SIG-M5 treated with dmso at 0.1 percent for 504 hours (cell line): ENCODE measurements around the gene SLC24A3.
A peak's percentile ranks its signal among the peaks of the same experiment; 100 is the strongest.

Experiments
- DNase-seq: peaks from one replicate; lab custom pipeline; 2025; ENCODE audit not compliant: unreplicated experiment; lab: John Stamatoyannopoulos, UW

SLC24A3 gene

DNA sequence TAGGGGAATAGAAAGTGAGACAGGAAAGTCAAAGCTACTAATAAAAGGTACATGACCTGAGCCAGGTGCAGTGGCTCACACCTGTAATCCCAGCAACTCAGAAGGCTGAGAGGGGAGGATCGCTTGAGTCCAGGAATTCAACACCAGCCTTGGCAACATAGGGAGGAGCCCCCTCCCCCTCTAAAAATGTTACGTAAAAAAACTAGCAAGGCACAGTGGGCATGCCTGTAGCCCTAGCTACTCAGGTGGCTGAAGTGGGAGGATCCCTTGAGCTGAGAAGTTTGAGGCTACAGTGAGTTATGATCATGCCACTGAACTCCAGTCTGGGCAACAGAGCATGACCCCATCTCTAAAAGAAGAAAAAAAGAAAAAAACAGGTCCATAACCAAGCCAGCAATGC is 359.6 kb downstream of the SLC24A3 start:
- no peak for DNase-seq

DNA sequence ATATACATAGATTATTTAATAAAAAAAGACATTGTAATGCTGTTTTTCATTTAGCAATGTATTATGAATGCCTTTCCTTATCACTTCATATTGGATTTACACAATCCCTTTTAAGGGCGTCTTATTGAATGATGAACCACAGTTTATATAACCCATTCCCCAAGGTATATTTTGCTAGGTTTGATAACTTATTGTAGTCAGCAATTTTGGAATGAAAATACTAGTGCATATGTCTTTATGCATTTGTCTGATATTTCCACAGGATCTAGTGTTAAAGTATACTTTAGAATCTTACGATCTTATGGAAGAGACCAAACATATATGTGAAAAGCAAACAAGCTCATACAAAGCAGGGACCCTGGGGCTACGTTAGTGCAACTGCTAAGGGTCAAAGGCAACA is 365.2 kb downstream of the SLC24A3 start:
- DNase-seq, result no peak

GRCh38 chr20:19582782-19583181 is 370.3 kb downstream of the SLC24A3 start:
- no peak for DNase-seq

DNA sequence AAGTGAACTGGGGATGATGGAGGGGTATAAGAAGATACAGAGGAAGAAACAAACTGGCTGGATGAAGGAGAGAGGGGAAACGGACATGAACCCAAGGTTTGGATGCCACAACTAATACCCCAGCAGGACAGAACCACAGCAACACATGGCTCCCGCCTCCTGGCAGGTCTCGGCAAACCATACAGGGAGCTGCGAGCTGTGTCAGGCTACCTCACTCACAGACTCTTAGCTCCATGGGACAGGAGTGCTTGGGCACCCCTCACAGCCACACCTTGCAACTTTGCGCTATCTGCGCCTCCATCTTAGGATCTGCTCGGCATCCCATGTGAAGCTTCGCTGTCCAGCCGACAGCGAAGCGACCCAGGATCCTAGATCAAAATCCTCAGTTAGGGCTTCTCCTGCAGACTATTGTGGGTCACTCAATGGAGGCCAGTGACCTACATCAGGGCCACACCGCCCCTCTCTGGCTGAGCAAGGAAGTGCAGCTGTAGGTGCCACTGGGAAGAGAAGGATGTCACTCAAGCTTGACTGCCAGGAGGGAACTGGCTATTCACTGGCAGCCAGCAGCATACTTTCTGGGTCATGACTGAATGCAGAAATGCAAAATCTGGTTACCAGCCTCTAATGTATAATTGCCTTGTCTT is 371.2 kb downstream of the SLC24A3 start:
- peak; percentile 63 for DNase-seq

- no peak for DNase-seq
These were observed 375.8 kb downstream of the SLC24A3 start for GRCh38 chr20:19588241-19588640.

DNA sequence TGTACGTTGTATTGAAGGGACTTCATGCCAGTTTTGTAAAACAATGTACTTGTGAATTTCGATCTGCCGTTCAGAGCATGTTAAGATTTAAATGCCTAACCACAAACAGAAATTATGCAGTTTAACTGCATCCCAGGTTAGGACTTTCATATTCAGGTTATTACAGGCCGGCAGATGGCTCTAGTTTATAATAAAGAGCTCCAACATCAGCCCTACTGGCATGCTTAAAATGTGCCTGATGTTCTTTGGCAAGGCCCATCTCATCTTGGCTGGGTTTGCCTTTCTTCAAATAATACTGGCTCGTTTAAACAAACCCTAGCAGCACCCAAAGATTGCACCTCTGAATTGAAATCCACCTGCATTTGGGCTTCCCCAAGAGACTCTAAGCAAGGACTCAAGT is 376.3 kb downstream of the SLC24A3 start:
- DNase-seq, result no peak

DNA sequence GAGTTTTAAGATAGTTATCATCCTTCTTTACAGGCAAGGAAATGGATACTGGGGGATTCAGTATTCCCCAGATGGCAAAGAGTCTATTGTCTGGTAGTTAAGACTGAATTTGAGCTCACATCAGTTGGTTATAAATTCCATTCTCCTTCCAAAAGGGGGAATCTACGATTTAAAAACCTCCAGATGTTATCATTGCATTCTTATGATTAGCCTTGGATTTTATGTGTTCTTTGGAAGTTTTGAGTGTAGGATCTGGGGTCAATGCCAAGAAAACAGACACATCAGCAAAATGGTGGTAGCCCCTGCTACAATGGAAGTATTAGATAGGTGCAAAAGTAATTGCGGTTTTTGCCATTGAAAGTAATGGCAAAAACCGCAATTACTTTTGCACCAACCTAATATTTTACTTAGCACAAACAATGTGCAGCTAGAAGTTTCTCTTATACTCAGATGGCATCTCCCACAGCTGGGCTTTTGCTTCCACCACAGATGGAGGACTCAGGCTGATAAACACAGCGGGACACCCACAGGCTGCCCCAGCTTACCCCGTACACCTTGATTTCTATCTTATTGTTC is 377.4 kb downstream of the SLC24A3 start:
- no peak for DNase-seq

GRCh38 chr20:19590382-19590781 is 377.9 kb downstream of the SLC24A3 start:
- no peak for DNase-seq

GRCh38 chr20:19593762-19594161 is 381.3 kb downstream of the SLC24A3 start:
- no peak for DNase-seq

DNA sequence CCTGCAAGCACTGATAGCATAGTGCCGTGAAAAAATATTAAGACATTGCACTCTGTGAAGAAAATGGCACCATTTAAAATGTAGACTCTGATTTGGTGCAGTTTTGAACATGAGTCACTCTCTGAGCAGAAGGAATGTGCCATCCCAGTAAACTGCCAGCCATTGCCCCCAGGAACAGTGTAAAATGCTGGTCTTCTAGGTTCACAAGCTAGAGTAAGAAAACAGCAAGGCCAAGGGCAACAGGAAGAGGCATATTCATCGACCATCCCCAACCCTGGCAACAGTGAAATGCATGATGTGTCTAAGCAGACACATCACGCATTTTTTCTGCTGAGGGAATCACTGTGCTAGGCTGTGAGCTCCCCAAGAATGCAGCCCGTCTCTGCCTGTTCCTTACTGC is 382.5 kb downstream of the SLC24A3 start:
- DNase-seq, result no peak

- no peak for DNase-seq
These were observed 385.8 kb downstream of the SLC24A3 start for GRCh38 chr20:19598117-19598850.

- DNase-seq, result no peak
These were observed 386.8 kb downstream of the SLC24A3 start for GRCh38 chr20:19599200-19599599.

- no peak for DNase-seq
These were observed 387.6 kb downstream of the SLC24A3 start for GRCh38 chr20:19600042-19600441.

DNA sequence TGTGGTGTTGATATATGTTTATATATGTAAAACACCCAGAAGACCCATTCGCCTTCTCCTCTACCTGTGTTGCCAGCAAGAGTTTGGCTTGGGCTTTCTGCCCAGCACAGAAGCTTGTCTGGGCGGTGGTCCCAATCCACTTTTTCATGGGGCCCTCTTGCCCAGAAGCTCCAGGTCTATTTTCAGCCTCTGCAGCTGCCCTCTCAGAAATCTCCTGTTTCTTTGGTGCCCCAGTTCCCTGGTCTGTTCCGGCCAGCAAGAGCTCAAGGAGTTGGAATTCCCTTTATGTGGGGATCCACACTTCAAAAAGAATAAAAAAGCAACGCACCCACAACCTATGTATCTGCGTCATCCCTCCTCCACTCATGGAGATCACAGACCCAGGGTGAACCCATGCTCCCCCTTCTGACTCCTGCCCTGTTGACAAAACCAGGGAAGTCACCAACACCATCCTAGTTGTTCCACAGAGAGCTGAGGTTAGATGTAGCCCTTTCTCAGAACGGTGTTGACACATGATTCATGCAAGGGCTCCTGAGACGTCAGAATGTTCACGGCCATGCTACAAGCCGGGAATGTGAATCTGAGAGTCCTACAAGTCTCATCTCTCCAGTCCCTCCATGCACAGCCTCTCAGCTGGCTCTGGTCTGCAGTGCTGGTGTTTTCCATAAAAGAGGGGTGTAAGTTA is 388.8 kb downstream of the SLC24A3 start:
- no peak for DNase-seq

DNA sequence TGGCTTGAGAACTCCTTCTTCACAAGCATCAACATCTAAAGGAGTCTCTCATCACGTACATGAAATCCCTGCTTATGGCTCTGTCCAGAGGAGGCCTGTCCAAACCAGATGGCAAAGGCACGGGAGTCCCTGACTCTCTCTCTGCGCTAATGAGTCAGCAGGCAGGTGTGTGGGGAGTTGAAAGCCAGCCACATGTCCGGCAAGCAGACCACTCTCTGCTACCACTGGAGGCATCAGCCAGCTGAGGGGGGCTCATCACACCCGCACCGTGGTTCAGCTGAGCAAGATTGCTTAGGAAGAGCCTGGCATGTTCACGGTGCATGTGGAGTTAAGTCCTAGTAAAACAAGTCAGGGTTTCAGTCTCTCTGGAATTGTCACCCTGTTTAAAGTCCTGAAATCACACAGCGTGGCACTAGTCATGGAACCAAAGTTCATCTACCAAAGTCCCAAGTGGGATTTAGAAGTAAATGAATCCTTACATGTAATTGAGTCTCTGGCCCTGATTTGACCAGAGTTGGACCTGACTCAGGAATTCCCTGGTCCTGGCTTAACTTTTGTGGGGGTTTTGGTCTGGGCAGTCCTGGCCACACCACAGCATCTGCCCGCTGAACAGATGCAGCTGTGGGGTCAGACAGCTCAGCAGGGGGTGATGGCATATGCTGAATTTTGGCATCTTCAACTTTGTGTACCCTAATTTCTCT is 390.4 kb downstream of the SLC24A3 start:
- no peak for DNase-seq

GRCh38 chr20:19603376-19603750 is 390.9 kb downstream of the SLC24A3 start:
- no peak for DNase-seq

- no peak for DNase-seq
These were observed 393.5 kb downstream of the SLC24A3 start for GRCh38 chr20:19605786-19606485.

DNA sequence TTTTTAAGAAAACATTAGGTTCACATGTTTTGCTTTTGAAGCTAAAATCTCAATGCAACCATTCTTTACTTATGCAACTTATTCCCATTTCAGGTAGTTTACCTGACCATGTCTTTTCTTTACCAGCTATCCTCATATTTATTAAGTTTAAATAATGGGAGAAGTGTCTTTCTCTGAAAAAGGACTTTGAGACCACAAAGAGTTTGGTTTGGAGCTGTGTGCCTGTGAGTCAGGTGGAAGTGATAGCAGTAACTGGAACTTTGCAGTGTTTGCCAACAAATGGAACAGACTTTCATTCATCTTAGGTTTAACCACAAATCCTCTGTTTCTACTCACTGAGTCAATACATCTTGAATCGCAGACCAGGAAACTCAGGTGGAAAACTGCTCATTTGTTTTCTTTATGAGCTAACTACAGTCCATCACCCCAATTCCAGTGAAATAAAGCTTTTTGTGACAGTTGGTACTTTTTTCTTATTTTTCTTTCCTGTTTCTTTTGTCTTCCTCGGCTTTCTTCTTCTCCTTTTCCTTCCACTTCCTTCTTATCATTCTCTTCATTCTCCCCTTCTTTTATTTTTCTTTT is 397.3 kb downstream of the SLC24A3 start:
- no peak for DNase-seq

DNA sequence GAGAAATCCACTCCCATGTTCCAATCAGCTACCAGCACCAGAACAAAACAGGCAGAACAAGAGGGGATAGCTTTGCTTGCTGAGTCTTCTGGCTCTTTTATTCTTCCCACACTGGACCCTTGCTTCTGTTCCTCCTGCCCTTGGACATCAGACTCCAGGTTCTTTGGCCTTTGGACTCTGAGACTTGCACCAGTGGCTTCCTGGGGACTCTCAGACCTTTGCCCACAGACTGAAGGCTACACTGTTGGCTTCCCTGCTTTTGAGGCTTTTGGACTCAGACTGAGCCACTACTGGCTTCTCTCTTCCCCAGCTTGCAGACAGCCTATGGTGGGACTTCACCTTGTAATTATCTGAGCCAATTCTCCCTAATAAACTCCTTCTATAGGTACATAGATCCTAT is 403.2 kb downstream of the SLC24A3 start:
- no peak for DNase-seq

DNA sequence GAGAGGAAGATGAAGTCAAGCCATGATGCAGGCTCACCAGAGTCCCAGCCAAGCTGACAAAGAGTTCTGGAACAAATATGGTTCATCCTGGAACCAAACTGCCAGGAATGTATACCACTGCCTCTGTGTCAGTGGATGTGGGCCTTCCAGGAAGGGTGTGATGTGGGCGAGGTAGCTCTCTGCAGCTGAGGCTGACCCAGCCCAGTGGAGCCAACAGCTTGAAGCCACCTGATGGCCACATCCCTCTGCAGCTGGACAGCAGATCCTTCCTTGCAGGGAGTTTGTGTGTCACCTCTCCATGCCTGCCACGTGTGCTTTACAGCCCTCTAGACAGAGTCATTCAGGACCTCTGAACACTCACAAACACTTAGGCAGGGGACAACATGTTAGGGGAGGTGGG is 403.6 kb downstream of the SLC24A3 start:
- DNase-seq, result no peak
